Testis (tissue), 3 donors: Measurements from ENCODE around the gene PEX11G. TPM values are rescaled to one million over a fixed set of nuclear protein-coding genes. Genes with fewer than 3 reads are reported as not detected.

Experiments used
- DNase-seq: peaks from one replicate; pipeline ENCODE4 v3.0.0-alpha.2; 2019
- H3K27ac ChIP-seq, 2 donors: fragments of 200-600 bp; sonication (generic); one replicate each; pipeline ENCODE4 v1.5.1; 2019
- H3K27me3 ChIP-seq: fragments of 200-600 bp; sonication (generic); one replicate; pipeline ENCODE4 v1.5.1; 2019
- H3K36me3 ChIP-seq: fragments of 200-600 bp; sonication (generic); one replicate; pipeline ENCODE4 v1.5.1; 2017; ENCODE audit warnings: low read depth; ENCODE audit errors: missing control alignments
- H3K4me1 ChIP-seq: fragments of 200-600 bp; sonication (generic); one replicate; pipeline ENCODE4 v1.5.1; 2019
- H3K4me3 ChIP-seq, 2 donors: fragments of 200-600 bp; sonication (generic); one replicate each; pipeline ENCODE4 v1.5.1; 2017 to 2019
- H3K9me3 ChIP-seq: fragments of 200-600 bp; sonication (generic); one replicate; pipeline ENCODE4 v1.5.1; 2017
- POLR2A ChIP-seq: fragments of 450-650 bp; IDR thresholded peaks from one replicate; pipeline ENCODE4 v1.6.1; 2017; ENCODE audit warnings: antibody characterized with exemption, mild to moderate bottlenecking, moderate library complexity
- WGBS, 2 donors: methylation state at CpG; one replicate each; pipeline ENCODE4 v1.1.5; 2018; 5-methylcytosine and 5-hydroxymethylcytosine counted together
- intact Hi-C: fragments of 100-400 bp; cut with DNase I; formaldehyde crosslinking; loops from one replicate; pipeline ENCODE4 v1.15.1; 2023; ENCODE audit warnings: low total_unique reads
- polyA plus RNA-seq: library from polyadenylated mRNA; stranded (reverse); fragments of 350-450 nt; fragmentation: Illumina TruSeq; extraction: RNeasy Lipid Tissue Mini Kit (QIAGEN cat#74804); gene quantifications from one replicate; pipeline ENCODE4 v1.2.3, GENCODE V29; 2014; ENCODE audit warnings: low read depth, low replicate concordance; ENCODE audit not compliant: insufficient read depth
- total RNA-seq, 2 donors: library from RNA; depleted of rRNA; stranded (reverse); fragments of >200 nt; gene quantifications; one replicate each; pipeline ENCODE4 v1.2.3, GENCODE V29; 2016
- TF ChIP-seq, protein P1 (sequence below), 3 experiments: fragments of 450-650 bp in 2 of 3; fragments of 200-600 bp in 1 of 3; sonication (generic) in 1 of 3; IDR thresholded peaks; one replicate each; pipeline ENCODE4 v1.5.1; 2016 to 2019; ENCODE audit warnings: antibody characterized with exemption in 3 of 3, mild to moderate bottlenecking in 2 of 3, moderate library complexity in 1 of 3

The PEX11G gene
- total and polyA plus RNA-seq, 3 donors from 2014 or later: 12.3 to 26.0 (median 20.9) TPM

GRCh38 chr19:7500811-7501450 is 12.1 kb upstream of the PEX11G start:
- H3K9me3 ChIP-seq: no peaks in the 10 kb centered on the region
- peak; percentile 89 for DNase-seq
- H3K36me3 ChIP-seq: no peaks in the 10 kb centered on the region
- no peaks in the 10 kb centered on the region for H3K27me3 ChIP-seq
- intact Hi-C loops: no loop called here
- H3K4me1 ChIP-seq: peaks cover 6% of the 10 kb centered on the region
- 1% methylated on average over 81 of the region's 93 CpGs; no CpG with 5 or more reads in 1 of the 2 donors for WGBS, 2 donors
- H3K27ac ChIP-seq: no peak overlapping the region
- TF ChIP-seq, protein P1, sequence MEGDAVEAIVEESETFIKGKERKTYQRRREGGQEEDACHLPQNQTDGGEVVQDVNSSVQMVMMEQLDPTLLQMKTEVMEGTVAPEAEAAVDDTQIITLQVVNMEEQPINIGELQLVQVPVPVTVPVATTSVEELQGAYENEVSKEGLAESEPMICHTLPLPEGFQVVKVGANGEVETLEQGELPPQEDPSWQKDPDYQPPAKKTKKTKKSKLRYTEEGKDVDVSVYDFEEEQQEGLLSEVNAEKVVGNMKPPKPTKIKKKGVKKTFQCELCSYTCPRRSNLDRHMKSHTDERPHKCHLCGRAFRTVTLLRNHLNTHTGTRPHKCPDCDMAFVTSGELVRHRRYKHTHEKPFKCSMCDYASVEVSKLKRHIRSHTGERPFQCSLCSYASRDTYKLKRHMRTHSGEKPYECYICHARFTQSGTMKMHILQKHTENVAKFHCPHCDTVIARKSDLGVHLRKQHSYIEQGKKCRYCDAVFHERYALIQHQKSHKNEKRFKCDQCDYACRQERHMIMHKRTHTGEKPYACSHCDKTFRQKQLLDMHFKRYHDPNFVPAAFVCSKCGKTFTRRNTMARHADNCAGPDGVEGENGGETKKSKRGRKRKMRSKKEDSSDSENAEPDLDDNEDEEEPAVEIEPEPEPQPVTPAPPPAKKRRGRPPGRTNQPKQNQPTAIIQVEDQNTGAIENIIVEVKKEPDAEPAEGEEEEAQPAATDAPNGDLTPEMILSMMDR (IDR thresholded peaks at IDR 0.05): no peak
- no peak for TF ChIP-seq POLR2A
- H3K4me3 ChIP-seq: peak overlapping the region; percentile 19 to 50

DNA sequence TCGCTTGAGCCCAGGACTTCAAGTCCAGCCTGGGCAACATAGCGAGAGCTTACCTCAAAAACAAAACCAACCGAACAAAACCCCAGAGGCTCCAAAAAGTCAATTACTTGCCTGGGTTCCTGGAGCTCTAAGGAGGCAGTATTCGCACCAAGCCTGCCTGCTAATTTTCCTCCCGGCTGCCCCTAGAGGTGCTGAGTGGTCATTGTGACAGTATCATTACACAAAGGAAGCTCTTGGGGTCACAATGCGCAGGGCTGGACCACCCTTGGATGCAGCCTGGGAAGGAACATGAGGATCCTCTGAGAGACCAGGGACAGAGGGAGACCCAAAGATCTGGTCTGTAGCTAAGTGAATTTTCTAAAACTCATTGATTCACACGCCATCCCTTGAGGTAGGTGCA is 8.5 kb upstream of the PEX11G start:
- no peaks in the 10 kb centered on the region for H3K27me3 ChIP-seq
- peaks cover 14% of the 10 kb centered on the region for H3K4me1 ChIP-seq
- intact Hi-C loops: no loop called here
- no peak overlapping the region for H3K4me3 ChIP-seq
- no peak overlapping the region for H3K27ac ChIP-seq
- H3K36me3 ChIP-seq: no peaks in the 10 kb centered on the region
- DNase-seq: no peak
- no peak for TF ChIP-seq POLR2A
- TF ChIP-seq, protein P1 (IDR thresholded peaks at IDR 0.05): peak in 2 of 3 experiments; percentile 19 to 37
- 57 to 68% methylated on average over 6 to 7 of the region's 7 CpGs for WGBS, 2 donors
- H3K9me3 ChIP-seq: no peaks in the 10 kb centered on the region

DNA sequence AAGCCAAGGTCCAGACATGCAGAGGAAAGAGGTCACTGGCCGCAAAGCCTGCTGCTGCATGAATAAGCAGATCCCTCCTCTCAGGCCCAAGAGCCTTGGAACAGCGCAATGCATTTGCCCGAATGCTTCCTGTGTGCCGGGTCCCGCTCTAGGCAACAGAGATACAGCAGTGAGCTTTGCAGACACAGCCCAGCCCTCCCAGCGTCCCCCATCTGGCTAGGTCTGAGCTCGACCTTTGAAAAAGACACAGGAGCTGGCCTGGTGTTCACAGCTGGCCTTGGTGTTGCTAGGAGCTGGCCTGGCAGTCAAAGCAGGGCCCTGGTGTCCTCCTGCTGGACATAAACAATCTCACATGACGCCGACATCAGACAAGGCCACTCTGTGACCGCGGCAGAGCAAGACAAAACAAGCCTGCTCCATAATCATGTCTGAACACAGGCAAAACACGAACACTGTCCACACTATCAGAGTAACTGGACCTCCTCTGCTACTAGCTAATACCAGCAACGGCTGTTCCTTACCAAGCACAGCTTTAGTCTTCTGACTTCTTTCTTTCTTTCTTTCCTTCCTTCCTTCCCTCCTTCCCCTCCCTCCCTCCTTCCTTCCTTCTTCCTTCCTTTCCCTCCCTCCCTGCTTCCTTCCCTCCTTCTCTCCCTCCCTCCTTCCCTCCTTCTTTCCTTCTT is 5.7 kb upstream of the PEX11G start:
- Histone ChIP-seq H3K4me1 (peaks cover 14% of the 10 kb centered on the region), H3K9me3 (no peaks in the 10 kb centered on the region), H3K27me3 (no peaks in the 10 kb centered on the region), H3K36me3 (no peaks in the 10 kb centered on the region), H3K27ac (peak overlapping the region; percentile 71 to 73), H3K4me3 (no peak overlapping the region)
- intact Hi-C loops: no loop called here
- TF ChIP-seq, protein P1 (IDR thresholded peaks at IDR 0.05): peak in 2 of 3 experiments; percentile 17 to 50
- no peak for TF ChIP-seq POLR2A
- peak; percentile 92 for DNase-seq
- 13 to 32% methylated on average over 13 of the region's 13 CpGs for WGBS, 2 donors

GRCh38 chr19:7492558-7492957 is 3.7 kb upstream of the PEX11G start:
- 88 to 90% methylated on average over 11 of the region's 11 CpGs for whole genome bisulfite sequencing, 2 donors
- Histone ChIP-seq H3K9me3 (no peaks in the 10 kb centered on the region), H3K27ac (no peak overlapping the region), H3K4me1 (peaks cover 24% of the 10 kb centered on the region), H3K27me3 (no peaks in the 10 kb centered on the region), H3K4me3 (no peak overlapping the region), H3K36me3 (no peaks in the 10 kb centered on the region)
- TF ChIP-seq POLR2A: no peak
- TF ChIP-seq, protein P1 (IDR thresholded peaks at IDR 0.05): no peak
- intact Hi-C loops: no loop called here
- DNase-seq: no peak
